GM18526 (cell line): ENCODE measurements around the gene RBFOX1.

Experiments used
- POLR2A ChIP-seq: IDR thresholded peaks from 3 replicates; pipeline ENCODE4 v1.6.1; 2011; ENCODE audit not compliant: insufficient read length; ENCODE audit errors: extremely low read depth

RBFOX1 gene

GRCh38 chr16:7408700-7409365, 76.2 kb downstream of the RBFOX1 start:
- no peak for TF ChIP-seq POLR2A

DNA sequence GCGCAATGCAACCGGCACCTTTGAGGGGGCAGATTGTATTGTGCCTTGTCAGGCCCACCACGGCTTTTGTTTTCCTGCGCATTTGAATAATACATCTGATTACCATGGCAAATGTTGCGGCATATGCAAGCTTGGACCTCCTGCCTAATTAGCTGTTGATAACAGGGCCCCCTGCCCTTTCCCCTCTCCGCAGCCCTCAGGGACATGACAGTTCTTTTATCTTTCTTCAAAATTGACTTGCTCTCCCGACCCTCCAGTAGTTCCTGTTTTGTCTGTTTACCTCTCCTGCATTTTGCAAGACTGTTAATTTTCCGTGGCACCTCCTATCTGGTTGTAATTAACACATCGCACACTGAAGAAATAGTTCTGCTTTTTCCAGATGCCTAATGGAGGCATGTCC, 86.8 kb downstream of the RBFOX1 start:
- TF ChIP-seq POLR2A = no peak

DNA sequence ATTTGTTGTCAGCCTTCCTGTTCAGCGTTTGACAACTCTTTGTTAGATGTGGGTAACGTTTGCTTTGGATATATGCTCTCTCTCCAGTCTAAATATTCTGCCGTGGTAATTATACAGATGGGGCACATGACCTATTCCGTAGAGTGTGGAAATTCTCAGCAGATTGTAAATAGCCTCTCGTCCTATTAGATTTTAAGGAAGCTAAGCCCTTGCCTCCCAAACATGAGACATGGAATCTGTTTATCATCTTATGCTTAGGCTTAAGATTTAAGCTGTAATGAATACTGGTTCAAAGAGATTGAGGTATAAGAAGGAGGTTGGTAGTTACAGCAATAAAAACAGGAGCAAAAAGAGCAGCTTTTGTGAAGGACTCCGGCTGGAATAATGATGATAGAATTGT, 87.4 kb downstream of the RBFOX1 start:
- TF ChIP-seq POLR2A = no peak

DNA sequence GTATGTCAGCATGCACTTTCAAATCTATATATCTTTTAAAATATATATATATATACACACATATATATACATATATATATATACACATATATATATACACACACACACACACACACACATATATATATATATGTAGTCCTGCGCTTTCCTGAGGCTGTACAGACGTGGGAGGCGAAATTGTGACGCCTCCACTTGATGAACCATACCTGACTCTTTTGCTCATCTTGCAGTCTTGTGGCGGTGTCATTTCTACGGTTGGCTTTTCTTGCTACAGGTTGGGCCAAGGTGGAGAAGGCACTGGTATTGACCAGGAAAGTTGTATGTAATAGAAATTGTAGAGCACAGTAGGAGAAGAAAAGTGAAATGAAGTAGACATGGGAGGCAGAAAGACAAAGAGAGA, 88.2 kb downstream of the RBFOX1 start:
- no peak for TF ChIP-seq POLR2A

GRCh38 chr16:7421578-7421977, 88.9 kb downstream of the RBFOX1 start:
- no peak for TF ChIP-seq POLR2A

DNA sequence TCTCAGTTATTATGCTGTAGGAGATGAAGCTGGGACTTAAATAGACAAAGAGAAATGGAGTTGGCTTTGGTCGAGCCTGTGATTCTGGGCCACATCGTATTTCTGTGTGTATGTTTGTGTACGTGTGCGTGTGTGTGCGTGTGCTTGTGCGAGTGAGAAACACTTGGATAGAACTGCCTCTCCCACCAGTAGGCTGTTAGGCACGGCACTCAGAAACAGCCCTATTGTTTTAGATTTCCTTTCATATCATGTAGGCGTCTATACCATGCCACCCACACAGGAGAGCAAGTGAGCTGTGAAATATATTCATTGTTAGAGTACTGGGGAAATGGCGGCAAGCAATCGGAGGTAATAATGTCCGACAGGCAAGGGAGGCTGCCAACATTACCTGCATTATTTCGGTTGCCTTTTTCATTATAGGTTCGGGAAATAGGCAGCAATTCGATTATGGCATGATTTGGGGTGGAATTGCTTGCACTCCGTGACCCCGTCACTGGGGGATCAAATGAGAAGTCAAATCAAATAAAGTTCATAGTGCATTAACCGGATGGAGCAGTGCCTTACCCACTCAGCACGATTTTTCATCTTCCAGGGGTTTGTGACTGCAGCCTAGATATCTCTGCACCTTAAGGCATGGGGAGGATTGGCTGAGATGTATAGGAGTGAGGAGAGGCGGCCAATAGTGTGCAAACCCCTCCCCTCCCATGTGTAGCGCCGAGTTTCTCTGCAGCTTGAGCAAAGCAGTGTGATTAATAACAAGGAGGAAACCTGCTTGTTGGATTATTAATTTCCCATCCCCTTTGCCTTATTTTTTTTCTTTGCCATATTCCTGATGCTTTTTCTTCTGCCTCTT, 89.6 kb downstream of the RBFOX1 start:
- TF ChIP-seq POLR2A = no peak

DNA sequence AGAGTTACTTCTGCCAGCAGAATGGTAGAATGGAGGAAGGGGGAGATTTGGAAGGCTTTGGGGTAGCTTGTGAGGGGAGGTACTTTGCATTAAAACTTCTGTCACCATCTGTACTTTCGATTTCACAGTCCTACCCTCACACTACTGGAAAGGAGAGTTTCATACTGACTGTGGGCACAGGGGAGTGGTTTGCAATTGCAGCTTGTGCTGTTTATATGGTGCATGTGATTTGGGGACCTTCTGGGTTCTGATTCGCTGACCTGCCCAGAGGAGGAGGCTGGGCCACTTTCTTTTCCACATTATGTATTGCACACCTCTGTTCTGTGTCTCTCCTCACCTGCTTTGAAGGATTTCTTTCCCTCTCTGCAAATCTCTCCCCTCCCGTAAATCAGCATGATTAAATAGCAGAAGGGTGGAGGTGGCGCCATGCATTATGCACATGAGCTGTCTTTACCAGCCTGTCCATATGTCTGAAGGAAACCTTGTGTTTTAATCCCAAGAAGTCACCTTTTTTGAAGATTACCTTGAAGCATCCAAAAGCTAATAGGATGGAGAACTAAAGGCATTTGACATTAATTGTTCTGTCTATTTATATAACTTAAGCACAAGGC, 90.9 kb downstream of the RBFOX1 start:
- no peak for TF ChIP-seq POLR2A

GRCh38 chr16:7426161-7426560, 93.5 kb downstream of the RBFOX1 start:
- TF ChIP-seq POLR2A = no peak

- no peak for TF ChIP-seq POLR2A
Measured at GRCh38 chr16:7431723-7432122, 99.1 kb downstream of the RBFOX1 start.

GRCh38 chr16:7436306-7436705, 103.7 kb downstream of the RBFOX1 start:
- TF ChIP-seq POLR2A = no peak

DNA sequence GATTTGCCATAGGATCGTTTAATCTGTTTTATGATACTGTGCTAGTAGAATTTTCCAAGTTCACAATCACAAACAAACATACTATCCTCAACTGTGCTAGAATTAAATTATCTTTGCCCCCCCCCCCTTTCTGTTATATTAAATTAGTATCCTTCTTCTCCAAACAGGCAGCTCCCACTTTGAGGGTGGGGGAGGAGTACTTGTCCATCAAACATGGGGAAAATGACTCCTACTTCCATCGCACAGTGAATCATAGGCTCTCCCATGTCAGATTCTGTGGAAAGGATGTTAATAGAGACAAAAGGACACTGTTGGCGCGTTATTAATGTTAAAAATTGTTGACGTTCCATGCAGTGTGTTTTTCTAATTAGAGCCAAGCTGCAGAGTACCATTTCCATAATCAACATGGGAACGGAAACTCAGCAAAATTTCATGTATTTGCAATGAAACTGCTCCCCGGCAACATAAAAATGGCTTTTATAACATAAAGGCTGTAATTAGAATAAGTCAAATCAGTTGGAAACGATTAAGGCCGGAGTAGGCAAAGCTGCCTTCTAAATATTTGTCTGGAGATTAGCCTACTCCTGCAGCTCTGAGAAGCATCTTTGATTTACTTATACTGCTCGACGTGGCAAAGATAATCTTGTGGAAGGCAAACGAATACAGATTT, 104.6 kb downstream of the RBFOX1 start:
- TF ChIP-seq POLR2A = no peak

GRCh38 chr16:7437843-7438242, 105.2 kb downstream of the RBFOX1 start:
- no peak for TF ChIP-seq POLR2A

GRCh38 chr16:7438601-7439000, 106.0 kb downstream of the RBFOX1 start:
- no peak for TF ChIP-seq POLR2A

- no peak for TF ChIP-seq POLR2A
Measured at GRCh38 chr16:7439518-7439917, 106.9 kb downstream of the RBFOX1 start.

DNA sequence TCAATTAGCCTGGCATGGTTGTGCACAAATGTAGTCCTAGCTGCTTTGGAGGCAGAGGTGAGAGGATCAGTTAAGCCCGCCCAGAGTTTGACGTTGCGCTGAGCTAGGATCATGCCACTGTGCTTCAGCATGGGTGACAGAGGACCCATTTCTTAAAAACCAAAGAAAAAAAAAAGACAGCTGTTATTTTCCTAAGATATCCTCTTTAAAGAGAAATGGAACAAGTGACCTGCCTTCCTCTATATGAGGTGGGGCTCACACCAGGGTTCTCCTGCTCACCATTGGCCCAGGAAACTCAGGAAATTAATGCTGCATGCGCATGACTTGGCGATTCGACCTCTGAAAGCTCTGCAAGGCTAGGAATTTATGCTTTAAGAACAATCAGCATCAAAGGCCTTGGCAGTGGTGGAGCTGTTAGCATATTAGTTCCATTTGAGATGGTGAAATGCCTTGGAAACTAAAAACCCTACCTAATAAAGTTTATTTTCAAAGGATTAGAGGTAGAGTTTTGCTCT, 108.3 kb downstream of the RBFOX1 start:
- no peak for TF ChIP-seq POLR2A
